Adipocyte (in vitro differentiated cells): ENCODE results near the gene RNF26.
A peak's percentile ranks its signal among the peaks of the same experiment; 100 is the strongest.

ENCODE experiments used
- DNase-seq: peaks from one replicate; pipeline ENCODE4 v3.0.0-alpha.2; 2015; ENCODE audit warnings: low read depth
- H3K27me3 ChIP-seq: replicated peaks from 2 replicates; pipeline ENCODE4 v1.7.0; 2013; ENCODE audit warnings: mild to moderate bottlenecking, low read length, moderate library complexity; ENCODE audit not compliant: control insufficient read depth, insufficient read depth
- H3K36me3 ChIP-seq: 2 replicates; pipeline ENCODE4 v1.7.0; 2013; ENCODE audit warnings: low read length, mild to moderate bottlenecking, moderate library complexity; ENCODE audit not compliant: control insufficient read depth, insufficient read depth, severe bottlenecking
- H3K4me1 ChIP-seq: 2 replicates; pipeline ENCODE4 v1.7.0; 2013; ENCODE audit warnings: mild to moderate bottlenecking, low read length, moderate library complexity; ENCODE audit not compliant: control insufficient read depth, insufficient read depth
- H3K4me3 ChIP-seq: 2 replicates; pipeline ENCODE4 v1.7.0; 2013; ENCODE audit warnings: mild to moderate bottlenecking, low read length, moderate library complexity
- H3K9ac ChIP-seq: 2 replicates; pipeline ENCODE4 v1.7.0; 2013; ENCODE audit warnings: mild to moderate bottlenecking, low read length, moderate library complexity
- H3K9me3 ChIP-seq: 2 replicates; pipeline ENCODE4 v1.7.0; 2013; ENCODE audit warnings: mild to moderate bottlenecking, low read length, moderate library complexity; ENCODE audit not compliant: control insufficient read depth

The RNF26 gene

DNA sequence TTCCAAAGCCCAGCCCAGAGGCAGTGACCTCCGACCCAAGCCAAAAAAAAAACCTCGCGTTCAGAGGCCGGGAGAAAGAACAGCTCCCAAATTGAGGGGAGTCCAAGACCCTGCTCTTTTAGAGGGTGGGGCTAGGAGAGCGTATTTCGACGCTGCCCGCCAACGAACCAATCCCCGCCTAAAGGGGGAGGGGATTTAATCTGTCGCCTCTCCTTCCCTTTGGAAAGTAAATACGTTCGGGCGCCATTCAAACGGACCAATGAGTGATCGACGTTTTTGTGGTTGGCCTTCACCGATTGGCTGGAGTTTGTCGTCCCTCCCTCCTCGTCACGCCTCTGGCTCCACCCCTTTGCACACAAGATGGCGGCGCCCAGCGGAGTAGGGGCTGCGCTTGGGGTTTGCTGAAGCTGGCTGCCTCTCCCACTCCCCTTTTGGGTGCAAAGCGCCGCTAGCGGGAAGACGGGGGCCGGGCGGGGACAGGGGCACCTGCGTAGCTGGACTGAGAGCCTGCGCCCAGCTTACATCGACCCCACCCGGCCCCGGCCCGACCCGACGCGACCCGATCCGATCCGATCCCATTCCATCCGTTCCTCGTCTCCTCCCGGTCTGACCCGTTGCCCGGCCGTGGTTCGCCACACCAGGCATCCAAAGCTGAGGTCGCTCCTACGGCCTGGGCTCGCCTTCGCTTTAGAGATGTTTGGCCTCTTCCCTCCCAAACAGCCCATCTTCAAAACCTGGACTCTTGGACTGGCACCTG lies at the start of gene RNF26:
RNF26 (plus strand) TSS at position 354 of the 757 bp plus-strand sequence. CDS start 596 bp downstream, outside the sequence.
- H3K4me3 ChIP-seq, result peak within 1 kb of the TSS; percentile 90
- H3K9ac ChIP-seq, result peak within 1 kb of the TSS; percentile 86
- no peaks in the 10 kb centered on the region for H3K36me3 ChIP-seq
- peaks cover 42% of the 10 kb centered on the region for H3K4me1 ChIP-seq
- DNase-seq, result peak; percentile 99
- no peaks in the 10 kb centered on the region for H3K9me3 ChIP-seq
- H3K27me3 ChIP-seq, result no peaks in the 10 kb centered on the region

DNA sequence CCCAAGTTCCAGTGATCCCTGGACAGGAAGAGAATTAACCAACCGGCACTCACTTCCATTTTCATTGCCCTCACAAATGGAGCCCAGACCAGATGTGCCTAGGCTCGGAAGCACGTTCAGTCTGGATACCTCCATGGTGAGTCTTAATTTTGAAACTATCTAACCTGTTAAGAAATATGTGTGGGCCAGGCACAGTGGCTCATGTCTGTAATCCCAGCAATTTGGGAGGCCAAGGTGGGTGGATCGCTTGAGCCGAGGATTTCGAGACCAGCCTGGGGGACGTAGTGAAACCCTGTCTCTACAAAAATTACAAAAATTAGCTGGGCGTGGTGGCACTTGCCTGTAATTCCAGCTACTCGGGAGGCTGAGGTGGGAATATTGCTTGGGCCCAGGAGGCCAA lies 48.9 kb upstream of the RNF26 start:
- peaks cover 48% of the 10 kb centered on the region for H3K36me3 ChIP-seq
- H3K9me3 ChIP-seq, result no peaks in the 10 kb centered on the region
- no peaks in the 10 kb centered on the region for H3K4me1 ChIP-seq
- no peaks in the 10 kb centered on the region for H3K27me3 ChIP-seq
- H3K4me3 ChIP-seq, result no peak overlapping the region
- DNase-seq, result no peak
- H3K9ac ChIP-seq, result no peak overlapping the region

DNA sequence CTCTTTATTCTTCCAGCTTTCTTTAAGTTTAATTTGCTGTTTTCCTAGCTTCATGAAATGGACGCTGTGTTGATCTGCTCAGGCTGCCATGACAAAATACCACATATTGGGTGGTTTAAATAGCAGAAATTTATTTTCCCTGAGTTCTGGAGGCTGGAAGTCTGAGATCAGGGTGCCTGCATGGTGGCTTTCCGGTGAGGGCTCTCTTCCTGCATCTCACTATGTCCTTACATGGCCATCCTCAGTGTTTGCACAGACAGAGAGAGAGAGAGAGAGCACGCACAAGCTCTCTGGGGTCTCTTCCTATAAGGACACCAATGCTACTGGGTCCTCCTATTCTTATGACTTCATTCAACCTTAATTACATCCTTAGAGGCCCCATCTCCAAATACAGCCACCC lies 46.1 kb upstream of the RNF26 start:
- Histone ChIP-seq H3K36me3 (peaks cover 56% of the 10 kb centered on the region), H3K27me3 (no peaks in the 10 kb centered on the region), H3K9ac (no peak overlapping the region), H3K9me3 (peaks cover 10% of the 10 kb centered on the region), H3K4me3 (no peak overlapping the region), H3K4me1 (no peaks in the 10 kb centered on the region)
- DNase-seq, result no peak

DNA sequence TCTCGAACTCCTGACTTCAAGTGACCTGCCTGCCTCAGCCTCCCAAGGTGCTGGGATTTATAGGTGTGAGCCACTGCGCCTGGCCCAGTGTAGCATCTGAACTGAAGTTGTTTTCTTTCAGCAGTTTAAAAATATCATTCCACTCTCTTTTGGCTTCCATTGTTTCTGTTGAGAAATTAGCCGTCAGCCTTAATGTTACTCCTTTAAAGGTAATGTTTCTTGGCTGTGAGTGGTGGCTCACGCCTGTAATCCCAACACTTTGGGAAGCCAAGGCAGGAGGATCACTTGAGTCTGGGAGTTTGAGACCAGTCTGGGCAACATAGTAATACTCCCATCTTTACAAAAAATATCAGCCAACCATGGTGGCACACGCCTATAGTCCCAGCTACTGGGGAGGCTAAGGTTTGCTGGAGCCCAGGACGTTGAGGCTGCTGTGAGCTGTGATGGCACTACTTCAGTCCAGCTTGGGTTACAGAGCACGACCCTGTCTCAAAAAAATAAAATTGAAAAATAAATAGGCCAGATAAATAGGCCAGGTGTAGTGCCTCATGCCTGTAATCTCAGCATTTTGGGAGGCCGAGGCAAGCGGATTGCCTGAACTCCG lies 43.3 kb upstream of the RNF26 start:
- Histone ChIP-seq H3K9me3 (peaks cover 10% of the 10 kb centered on the region), H3K27me3 (no peaks in the 10 kb centered on the region), H3K4me1 (peaks cover 16% of the 10 kb centered on the region), H3K4me3 (no peak overlapping the region), H3K36me3 (peaks cover 44% of the 10 kb centered on the region), H3K9ac (no peak overlapping the region)
- DNase-seq, result no peak

DNA sequence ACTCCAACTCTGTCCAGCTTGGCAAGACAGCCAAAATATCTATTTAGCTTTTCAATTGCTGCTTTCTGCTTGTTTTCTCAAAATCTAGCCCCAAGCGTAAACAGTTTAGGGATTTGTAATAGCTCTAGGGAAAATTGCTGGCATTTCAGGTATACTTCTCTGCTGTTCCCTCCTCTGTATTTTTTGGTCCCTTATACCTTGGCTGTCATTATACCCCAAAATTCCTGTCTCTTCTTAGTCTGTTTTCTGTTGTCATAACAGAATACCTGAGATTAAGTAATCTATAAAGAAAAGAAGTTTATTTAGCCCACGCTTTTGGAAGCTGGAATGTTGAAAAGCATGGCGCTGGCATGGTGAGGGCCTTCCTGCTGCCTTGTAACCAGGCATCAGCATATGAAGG lies 40.9 kb upstream of the RNF26 start:
- Histone ChIP-seq H3K9me3 (peaks cover 10% of the 10 kb centered on the region), H3K4me3 (no peak overlapping the region), H3K9ac (no peak overlapping the region), H3K27me3 (no peaks in the 10 kb centered on the region), H3K4me1 (peaks cover 29% of the 10 kb centered on the region), H3K36me3 (peaks cover 37% of the 10 kb centered on the region)
- DNase-seq, result no peak

DNA sequence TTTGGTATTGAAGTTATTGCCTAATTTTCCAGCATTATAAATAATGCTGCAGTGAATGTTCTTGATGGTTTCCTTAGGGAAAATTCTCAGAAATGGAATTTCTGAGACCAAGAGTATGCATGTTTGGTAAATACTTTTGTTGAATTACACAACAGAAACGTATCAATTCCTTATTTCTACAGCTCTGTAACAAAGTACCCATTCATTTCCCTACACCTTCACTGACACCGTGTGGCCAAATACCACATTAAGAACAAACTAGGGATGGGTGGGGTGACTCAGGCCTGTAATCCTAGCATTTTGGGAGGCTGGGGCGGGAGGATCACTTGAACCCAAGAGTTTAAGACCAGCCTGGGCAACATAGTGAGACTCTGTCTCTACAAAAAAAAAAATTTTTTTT lies 39.1 kb upstream of the RNF26 start:
- no peaks in the 10 kb centered on the region for H3K27me3 ChIP-seq
- peak overlapping the region; percentile 55 for H3K9ac ChIP-seq
- H3K4me3 ChIP-seq, result no peak overlapping the region
- peaks cover 42% of the 10 kb centered on the region for H3K36me3 ChIP-seq
- peak; percentile 20 for DNase-seq
- H3K9me3 ChIP-seq, result peaks cover 10% of the 10 kb centered on the region
- H3K4me1 ChIP-seq, result peaks cover 42% of the 10 kb centered on the region

DNA sequence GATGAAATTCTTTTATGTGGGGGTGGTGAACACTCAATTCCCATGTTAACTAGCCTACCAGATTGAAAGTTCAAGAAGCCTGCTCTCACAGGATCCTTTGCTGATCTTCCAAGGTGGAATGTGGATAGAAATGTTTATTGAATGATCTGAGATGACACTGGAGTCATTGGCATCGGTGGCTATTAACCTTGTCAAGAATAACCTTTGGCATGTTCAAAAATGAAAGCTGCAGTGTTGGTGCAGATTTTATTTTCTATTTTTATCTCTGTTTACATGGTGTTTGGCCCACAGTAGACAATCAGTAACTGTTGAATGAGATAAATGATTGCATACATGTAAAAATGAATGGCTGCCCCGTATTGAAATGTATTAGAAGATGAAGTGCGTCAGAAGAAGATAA lies 36.4 kb upstream of the RNF26 start:
- DNase-seq, result no peak
- Histone ChIP-seq H3K4me3 (no peak overlapping the region), H3K4me1 (peaks cover 42% of the 10 kb centered on the region), H3K27me3 (no peaks in the 10 kb centered on the region), H3K9ac (peak overlapping the region; percentile 2), H3K36me3 (peaks cover 61% of the 10 kb centered on the region), H3K9me3 (no peaks in the 10 kb centered on the region)

DNA sequence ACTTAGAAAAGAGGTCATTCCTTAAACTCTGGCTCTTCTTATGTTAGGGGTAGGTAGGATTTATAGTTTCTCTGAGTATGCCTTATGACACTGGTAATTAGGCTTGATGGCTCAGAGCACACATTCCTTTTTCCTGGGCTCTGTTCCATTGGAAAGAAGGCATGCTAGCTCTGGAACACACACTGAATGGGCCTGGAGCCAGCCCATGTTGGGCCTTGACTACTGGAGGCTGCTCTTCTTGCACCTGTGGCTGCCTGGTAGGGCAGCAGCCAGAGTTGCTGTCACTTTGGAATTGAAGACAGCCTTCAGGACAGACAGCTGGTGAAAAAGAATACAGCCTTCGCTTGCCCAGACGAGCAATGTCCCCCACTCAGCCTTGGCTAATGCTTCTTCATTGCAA lies 35.6 kb upstream of the RNF26 start:
- H3K9me3 ChIP-seq, result no peaks in the 10 kb centered on the region
- DNase-seq, result no peak
- H3K9ac ChIP-seq, result peak overlapping the region; percentile 2
- no peak overlapping the region for H3K4me3 ChIP-seq
- no peaks in the 10 kb centered on the region for H3K27me3 ChIP-seq
- H3K36me3 ChIP-seq, result peaks cover 69% of the 10 kb centered on the region
- H3K4me1 ChIP-seq, result peaks cover 42% of the 10 kb centered on the region

DNA sequence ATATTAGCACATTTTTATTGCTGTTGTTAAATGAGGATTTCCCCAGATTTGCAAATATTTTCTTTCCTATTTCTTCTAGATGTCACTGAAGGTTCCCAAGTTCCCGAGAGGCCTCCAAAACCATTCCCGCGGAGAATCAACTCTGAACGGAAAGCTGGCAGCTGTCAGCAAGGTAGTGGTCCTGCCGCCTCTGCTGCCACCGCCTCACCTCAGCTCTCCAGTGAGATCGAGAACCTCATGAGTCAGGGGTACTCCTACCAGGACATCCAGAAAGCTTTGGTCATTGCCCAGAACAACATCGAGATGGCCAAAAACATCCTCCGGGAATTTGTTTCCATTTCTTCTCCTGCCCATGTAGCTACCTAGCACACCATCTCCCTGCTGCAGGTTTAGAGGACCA lies 34.9 kb upstream of the RNF26 start:
- peaks cover 40% of the 10 kb centered on the region for H3K4me1 ChIP-seq
- no peaks in the 10 kb centered on the region for H3K9me3 ChIP-seq
- no peak for DNase-seq
- no peak overlapping the region for H3K9ac ChIP-seq
- H3K4me3 ChIP-seq, result no peak overlapping the region
- peaks cover 76% of the 10 kb centered on the region for H3K36me3 ChIP-seq
- no peaks in the 10 kb centered on the region for H3K27me3 ChIP-seq

DNA sequence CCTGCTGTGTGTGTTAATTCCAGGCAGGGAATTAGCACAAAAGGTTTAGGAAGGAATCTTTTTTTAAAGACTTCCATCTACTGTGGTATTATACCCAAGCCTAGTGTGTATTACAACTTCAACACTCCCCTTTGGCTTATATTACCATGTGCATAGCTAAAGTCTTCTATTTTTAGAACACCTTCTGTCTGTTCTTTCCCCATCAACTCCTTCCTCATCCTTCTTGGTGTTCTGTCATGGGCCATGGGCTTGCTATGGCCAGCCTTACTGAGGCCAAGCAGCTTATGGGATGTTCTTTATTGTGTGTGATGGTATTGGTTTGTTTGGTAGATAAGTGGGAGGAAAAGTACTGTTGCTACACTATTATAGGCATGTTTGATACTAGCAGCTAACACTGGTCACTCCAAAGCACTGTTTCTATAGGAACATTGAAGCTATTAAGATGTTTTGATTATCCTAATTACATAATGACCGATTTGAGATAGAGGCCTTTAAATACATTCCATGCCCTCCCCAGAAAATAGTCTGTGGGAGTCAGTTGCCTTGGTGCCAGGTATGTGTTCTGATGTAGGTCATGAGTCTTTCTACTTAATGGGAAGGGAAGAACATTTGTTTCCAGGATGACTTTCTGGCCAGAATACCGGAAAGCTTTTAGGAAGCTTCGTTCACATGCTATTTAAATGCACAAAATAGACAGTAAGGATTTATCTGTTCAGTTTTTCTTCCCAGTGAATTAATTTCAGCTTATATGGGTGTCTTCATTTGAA lies 33.9 kb upstream of the RNF26 start:
- Histone ChIP-seq H3K4me3 (no peak overlapping the region), H3K4me1 (peaks cover 35% of the 10 kb centered on the region), H3K36me3 (peaks cover 76% of the 10 kb centered on the region), H3K27me3 (no peaks in the 10 kb centered on the region), H3K9ac (no peak overlapping the region), H3K9me3 (no peaks in the 10 kb centered on the region)
- DNase-seq, result no peak

DNA sequence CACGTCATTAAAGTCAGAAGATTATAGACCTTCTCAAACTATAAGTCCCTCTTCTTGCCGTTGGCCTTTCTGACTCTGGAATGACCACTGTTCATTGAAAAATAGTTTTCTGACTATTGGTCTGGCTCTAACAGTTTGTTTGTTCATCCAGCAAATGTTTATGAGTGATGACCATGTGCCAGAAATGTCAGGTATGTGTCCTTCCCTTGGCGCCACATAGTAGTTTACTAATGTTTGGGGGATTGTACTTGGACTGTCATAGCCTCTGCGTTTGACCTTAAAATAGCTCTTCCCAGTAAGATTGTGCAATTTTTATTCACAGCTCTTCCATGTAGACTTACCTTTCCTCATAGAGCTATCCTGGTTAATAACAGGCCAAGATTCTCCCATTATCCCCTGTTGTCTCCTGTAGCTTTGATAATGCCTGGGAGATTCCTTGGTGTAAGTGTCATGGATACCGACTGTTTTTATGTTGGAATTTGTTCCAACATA lies 31.1 kb upstream of the RNF26 start:
- H3K36me3 ChIP-seq, result peaks cover 61% of the 10 kb centered on the region
- no peaks in the 10 kb centered on the region for H3K27me3 ChIP-seq
- H3K9ac ChIP-seq, result no peak overlapping the region
- peaks cover 47% of the 10 kb centered on the region for H3K4me1 ChIP-seq
- no peak overlapping the region for H3K4me3 ChIP-seq
- no peak for DNase-seq
- H3K9me3 ChIP-seq, result no peaks in the 10 kb centered on the region
